ENCODE measurements around the gene PLEK2. TPM values are rescaled to one million over a fixed set of nuclear protein-coding genes. Genes with fewer than 3 reads are reported as not detected.
"Not testable (repeated sequence)": the region's sequence is repeated elsewhere in the genome, so short reads cannot be mapped to it uniquely, and the experiment has no call there.

PLEK2 gene, protein sequence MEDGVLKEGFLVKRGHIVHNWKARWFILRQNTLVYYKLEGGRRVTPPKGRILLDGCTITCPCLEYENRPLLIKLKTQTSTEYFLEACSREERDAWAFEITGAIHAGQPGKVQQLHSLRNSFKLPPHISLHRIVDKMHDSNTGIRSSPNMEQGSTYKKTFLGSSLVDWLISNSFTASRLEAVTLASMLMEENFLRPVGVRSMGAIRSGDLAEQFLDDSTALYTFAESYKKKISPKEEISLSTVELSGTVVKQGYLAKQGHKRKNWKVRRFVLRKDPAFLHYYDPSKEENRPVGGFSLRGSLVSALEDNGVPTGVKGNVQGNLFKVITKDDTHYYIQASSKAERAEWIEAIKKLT
- 14.0 TPM for total RNA-seq

DNA sequence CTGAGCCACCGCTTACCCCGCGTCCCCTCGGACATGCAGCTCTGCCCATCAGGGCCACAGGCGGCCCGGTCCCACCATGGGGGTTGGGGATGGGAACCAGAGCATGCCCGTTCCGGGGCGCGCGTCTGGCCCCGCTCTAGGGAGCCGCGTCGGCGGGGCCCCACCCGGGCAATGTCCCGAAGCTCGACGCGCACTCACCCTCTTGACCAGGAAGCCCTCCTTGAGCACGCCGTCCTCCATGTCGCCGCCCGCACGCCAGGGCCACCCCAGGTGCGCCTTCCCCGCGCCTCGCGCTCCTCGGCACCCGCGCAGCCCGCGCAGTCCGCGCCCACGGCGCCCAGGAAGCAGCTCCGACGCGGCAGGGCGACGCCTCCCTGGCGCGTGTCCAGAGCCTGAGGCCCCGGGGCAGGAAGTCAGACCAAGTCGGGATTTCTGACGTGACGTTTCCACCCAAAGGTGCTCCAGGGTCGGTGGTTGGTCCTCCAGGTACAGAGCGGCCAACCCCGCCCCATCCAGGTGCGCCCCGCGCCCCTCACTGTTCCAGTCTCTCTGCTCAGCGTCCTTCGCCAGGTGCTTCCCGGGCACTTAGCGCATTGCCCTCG, at the start of gene PLEK2:
Gene PLEK2 (minus strand): TSS at position 346 of the 602 bp plus-strand sequence. CDS start 106 bp downstream, at position 240.
- DNase-seq, result no peak

DNA sequence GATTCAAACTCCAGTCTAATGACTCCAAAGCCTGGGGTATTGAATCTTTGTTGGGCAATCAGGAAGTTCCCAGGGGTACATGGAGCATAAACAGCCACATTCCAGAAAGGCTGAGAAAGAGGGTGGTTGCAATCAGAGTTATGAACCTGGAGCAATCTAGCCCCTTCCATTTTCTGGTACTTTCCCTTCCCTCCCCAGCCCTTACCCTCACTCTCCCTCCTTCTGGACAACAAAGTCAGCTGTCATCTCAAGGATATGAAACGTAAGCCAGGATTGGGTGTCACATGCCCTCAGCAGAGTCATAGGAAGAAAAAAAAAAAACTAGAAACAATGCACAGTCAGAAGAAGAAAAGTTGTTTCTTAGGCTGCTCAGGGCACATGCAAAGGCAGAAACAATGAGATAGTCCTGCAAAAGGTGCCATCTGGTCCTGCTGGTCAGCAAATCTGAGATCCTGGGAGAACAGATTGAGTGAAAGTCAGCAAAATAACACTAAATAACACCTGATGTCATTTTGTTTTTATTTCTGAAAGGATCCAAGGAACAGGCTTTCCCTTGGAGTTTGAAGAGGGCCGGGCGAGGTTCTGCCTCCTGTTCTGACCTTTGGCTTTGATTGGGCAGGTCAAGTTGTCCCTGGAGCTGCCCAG, 49.5 kb upstream of the PLEK2 start:
- DNase-seq, result no peak

DNA sequence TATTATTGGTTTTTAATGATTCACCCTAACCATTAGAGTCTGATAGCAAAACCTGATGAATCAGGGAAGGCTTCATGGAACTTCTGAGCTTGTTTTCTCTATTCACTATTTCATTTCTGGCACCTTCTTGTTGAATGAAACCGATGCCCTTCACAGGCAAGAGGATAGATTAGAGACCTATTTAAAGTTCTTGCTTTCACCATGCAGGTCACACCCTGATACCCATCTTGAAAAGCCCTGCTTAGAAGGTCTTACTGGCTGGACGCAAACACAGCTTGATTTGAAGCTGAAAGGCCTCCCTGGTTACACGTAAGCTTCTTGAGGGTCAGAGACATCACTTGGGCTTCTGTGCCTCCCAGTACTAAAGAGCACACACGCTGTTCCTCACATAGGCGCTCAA, 47.4 kb upstream of the PLEK2 start:
- DNase-seq, result no peak

DNA sequence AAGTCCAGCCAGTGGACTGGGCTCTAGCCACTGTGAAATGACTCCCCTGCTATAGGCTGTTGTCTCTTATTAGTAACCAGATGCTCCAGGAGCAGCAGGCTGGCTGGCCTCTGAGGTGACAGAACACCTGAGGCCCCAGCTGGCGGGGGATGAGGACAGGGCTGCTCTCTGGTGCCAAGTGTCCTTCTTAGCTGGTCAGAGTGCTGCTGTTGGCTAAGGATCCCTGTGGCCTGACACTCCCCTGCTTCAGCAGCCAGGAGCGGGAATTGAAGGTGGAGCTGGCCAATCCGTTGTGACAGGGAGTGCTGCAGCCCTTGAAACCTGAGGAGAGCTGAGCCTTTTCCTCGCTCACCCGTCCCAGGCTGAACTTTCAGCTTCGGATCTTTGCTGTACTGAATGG, 45.8 kb upstream of the PLEK2 start:
- no peak for DNase-seq

DNA sequence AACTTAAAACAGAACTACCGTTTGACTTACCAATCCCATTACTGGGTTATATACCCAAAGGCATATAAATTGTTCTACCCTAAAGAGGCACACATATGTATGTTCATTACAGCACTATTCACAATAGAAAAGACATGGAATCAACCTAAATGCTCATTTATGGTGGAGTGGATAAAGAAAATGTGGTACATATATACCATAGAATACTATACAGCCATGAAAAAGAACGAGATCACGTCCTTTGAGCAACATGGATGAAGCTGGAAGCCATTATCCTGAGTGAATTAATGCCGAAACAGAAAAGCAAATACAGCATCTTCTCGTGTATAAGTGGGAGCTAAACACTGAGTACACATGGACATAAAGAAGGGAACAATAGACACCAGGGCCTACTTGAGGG, 44.8 kb upstream of the PLEK2 start:
- DNase-seq, result no peak

DNA sequence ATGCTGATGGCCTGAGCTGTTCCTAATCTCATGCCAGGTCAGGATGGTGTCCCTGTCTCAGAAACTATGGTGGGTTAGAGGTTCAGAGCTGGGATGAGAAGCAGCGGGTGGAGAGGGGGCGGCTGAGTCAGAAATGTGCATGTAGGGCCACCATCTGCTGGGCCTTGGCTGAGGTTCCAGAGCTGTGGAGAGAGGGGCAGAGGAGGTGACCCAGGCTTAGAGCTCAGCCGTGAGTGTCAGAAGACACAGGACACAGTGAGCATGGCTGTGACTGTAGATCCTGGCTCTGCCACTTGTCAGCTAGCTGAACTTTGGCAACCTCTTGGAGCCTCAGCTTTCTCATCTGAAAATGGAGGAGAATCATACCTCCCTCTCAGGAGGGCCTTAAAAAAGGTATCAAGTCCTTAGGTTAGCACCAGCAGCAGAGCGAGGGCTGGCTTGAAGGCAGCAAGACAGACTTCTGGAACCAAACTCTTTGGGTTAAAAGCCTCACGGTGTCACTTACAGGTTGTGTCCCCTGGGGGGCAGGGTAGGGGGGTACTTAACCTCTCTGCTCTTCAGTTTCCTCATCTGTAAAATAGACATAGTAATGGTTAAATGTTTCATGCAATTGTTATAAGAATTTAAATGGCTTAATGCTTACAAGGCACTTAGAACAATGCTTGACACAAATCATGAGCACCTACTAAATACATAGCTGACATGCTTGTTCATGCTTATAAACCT, 41.8 kb upstream of the PLEK2 start:
- DNase-seq, result no peak

DNA sequence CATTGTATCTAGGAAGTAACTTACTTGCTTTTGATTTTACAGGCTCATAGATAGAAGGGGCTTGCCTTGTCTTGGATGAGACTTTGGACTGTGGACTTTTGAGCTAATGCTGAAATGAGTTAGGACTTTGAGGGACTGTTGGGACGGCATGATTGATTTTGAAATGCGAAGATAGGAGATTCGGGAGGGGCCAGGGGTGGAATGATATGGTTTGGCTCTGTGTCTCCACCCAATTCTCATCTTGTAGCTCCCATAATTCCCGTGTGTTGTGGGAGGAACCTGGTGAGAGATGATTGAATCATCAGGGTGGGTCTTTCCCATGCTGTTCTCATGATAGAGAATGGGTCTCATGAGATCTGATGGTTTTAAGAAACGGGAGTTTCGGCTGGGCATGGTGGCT, 39.7 kb upstream of the PLEK2 start:
- DNase-seq, result not testable (repeated sequence)

DNA sequence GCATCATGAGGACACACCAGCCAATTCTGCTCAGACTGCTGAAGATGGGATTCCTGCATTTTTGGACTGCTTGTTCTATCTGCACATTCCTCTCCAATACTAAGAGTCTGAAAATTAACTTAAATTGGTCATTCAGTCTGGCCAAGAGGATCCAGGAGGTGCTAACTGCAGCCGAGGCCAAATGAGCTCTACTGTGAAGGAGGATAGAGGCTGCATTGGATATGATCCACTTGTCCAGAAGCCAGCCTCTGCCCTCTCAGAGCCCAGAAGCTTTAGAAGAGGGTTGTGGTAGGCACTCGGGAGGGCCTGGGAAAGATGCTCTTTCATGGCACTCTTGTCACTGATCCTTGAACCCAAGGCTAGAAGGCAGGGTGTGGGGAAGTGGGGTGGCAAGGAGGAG, 37.1 kb upstream of the PLEK2 start:
- DNase-seq, result no peak

DNA sequence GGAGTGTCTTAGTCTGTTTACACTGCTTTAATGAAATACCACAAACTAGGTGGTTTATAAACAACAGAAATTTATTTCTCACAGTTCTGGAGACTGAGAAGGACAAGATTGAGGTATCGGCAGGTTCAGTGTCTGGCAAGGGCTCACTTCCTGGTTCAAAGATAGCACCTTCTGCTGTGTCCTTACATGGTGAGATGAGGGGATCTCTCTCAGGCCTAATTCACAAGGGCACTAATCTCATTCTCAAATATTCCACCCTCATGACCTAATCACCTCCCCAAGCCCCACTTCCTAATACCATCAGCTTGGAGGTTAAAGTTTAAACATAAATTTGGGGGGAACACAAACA, 35.0 kb upstream of the PLEK2 start:
- no peak for DNase-seq

DNA sequence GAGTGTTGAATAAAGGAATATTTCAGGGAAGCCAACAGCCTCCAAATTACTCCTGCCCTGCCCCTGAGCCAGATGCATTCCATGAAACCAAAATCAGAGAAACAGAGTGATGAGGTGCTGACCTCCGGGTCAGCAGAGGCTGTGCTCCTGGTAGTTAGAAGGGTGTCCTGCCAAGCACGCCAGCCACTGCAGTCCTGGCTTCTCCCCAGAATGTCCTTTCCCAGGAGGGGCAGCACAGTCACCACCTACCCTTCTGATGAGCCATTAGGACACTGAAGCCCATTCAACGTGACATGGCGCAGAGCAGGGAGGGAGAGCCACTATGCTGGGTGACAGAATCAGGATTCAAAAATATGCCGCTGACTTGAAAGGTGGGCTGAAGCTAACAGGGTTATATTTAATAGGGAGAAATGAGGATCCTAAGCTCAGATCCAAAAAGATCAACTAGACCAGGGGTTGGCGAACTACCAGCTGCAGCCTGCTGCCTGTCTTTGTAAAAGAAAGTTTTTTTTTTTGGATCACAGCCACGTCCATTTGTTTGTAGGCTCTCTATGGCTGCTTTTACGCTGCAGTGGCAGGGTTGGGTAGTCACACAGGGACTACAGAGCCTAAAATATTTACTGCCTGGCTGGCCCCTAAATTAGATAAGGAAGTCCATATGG, 34.5 kb upstream of the PLEK2 start:
- DNase-seq, result no peak

DNA sequence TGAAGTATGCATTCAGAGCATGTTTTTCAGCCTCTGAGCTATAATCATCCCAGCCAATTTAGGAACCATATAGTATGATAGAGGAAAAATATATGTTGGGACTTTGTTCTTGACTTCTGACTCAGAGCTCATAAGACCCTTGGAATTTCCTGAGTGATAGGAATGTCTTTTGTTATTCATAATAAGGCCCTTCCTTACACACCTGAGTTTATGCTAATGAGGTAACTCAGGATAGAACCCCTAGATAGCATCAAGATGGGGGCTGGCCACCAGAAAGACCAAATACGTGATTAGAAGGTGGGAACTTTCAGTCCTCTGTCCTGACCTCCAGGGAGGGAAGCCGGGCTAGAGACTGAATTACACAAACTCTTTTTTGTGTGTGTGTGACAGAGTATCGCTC, 32.4 kb upstream of the PLEK2 start:
- no peak for DNase-seq

DNA sequence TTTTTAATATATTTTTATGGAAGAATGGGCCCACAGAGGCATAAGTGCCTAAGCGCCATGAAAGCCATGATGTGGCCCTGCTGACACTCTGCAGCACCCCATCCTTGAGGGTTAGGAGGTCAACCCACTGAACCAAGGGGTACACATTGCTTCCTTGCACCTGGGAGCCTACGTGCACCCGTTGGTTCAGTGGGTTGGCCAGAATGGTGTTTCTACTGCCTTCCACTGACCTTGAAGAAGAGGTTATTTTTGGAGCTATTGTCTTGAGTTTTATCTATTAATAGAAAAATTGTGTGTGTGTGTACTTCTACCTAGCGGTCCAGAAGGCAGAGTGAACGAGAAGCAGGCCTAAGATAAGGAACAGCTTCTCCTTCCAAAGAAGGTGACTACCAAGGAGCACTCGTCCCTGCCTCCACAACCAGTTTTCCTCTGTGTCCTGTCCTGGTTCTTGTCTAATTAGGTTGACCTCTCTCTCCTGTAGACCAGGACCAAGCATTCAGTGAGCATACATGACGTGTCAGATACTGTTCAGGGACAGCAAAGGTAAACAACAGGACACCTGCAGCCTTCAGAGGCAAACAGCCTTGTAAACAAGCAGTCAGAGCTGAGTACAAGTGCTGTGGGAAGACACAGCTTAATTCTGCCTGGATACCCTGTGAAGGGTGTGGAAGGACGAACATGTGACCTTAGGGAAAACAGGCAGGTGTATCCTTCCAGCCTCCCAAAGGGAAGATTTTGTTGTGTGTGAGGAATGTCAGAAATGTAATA, 30.4 kb upstream of the PLEK2 start:
- no peak for DNase-seq

DNA sequence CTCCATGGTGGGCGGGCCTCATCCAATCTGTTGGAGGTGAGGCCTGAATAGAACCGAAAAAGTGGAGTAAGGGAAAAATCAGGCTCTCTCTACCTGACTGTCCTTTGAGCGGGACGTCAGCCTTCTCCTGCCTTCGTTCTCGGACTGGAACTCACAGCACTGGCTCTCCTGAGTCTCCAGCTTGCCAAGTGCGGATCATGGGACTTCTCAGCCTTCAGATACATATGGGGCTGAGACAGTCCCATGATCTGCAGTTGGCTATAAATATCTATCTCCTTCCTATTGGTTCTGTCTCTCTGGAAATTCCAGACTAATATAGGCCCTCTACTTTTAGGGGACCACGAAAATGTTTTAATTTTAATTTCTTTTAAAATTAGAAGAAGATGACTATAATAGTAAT, 29.7 kb upstream of the PLEK2 start:
- no peak for DNase-seq

DNA sequence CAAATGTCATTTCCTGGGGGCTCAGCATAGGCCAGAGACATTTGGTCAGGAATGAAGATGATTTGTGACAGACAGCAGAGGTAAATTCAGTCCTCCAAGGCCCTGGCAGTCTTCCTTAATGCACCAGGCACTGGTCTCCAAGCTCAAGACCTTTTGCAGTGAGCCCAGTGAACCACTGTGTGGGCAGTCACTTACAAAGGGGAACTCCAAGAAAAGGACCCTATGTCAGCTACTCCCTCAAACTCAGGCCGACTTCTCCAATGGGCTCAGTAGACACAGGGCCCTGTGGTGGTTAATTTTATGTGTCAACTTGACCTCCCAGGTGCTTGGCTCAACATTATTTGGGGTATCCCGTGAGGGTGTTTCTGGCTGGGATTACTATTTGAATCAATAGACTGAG, 29.3 kb upstream of the PLEK2 start:
- no peak for DNase-seq

DNA sequence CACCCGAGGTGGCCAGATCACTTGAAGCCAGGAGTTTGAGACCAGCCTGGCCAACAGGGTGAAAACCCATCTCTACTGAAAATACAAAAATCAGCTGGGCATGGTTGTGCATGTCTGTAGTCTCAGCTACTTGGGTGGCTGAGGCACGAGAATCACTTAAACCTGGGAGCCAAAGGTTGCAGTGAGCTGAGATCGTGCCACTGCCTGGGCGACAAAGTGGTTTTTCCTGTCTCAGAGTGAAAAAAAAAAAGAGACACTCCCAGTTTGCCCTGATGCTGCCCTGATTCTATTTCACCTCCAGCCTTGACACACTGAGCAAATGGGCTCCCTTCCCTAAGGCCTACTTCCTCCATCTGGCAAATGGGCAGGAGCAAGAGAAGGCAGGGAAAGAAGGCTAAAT, 28.5 kb upstream of the PLEK2 start:
- DNase-seq, result no peak

DNA sequence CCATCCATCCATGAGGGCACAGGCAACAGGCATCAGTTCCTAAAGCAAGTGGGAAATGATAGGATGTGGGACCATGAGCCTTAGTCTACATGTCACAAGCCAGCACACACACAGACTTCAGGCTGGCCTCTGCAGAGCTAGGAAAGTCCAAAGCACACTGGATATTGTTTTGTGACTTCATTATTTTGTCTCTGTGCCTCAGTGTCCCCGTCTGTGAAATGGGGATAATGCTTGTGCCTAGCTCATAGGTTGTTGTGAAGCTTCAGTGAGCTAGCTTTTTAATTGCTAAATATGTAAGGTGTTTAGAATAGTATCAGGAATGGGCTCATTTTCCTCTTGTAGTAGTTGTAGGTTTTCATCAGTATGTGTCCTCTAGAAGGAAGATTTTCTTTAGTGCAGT, 27.0 kb upstream of the PLEK2 start:
- no peak for DNase-seq

DNA sequence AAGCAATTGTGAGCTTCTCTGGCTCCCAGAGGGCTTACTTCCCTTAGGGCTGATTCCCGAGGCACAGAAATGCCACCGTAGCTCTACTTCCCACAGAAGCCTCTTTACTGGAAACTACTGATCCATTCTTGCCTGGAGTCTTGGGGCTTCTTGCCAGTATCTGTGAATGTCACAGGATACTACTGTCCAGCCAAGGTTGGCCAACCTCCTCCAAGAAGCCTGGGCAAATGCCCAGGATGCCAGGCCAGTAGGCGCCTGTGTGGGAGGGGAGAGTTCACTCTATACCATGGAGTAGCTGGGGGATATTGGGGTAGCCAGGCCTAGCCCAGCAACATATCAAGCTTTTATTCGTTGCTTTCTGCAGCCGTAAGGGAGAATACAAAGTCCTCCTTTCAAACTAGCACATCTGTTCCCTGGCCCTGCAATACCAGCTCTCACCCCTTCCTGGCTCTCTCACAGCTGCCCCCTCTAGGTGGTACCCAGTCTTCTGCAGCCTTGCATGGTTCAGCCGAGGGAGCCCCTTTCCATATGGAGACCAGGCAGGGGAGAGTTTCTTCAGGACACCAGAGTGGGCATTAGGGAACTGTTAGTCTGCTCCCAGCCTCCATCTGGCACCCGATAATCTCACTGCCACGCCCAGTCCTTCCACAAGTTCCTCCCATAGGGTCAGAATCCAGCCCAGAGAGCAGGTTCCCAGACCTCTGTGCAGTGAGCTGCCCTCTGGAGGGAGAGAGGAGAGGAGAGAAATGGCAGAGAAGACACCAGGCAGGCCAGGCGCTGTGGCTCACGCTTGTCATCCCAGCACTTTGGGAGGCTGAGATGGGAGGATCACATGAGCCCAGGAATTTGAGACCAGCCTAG, 24.3 kb upstream of the PLEK2 start:
- no peak for DNase-seq

DNA sequence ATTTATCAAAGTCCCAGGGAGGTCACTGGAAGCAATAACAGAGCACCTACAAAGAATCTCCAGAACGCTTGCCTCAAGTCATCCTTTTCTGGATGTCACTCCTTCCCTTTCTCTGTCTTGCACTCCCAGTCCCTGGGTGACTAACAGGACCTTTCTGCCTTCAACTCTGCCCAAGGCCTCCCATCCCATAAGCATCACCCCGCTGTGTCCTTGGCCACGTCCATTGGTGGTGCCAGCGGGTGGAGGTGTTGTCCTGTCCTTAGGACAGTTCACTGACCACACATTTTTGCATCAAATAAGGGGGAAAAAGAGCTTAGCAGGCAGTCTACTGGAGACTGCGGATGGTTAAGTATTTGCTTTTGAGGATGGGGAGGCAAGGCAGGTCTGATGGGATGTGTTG, 23.6 kb upstream of the PLEK2 start:
- no peak for DNase-seq

DNA sequence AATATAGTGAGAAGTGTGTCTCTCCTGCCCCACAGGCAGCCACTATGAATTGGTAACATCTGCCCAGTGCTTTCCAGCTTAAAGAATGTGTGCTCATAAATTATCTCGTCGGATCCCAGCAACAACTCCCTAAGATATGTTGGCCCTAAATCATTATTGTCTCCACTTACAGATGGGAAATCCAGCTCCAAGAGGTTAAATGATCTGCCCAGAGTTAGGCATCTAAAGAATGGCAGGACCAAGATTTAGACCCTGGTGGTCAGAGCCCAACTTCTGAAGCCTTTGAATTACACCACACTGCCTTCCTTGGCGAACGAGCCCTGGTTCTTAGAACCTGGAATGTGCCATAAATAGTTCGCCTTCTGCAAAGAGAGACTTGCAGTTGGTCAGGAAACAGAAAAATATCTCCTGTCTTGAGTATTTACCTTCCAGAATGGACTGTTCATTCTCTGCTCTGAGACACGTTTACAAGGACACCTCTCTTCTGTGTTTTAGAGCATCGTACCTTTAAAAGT, 20.1 kb upstream of the PLEK2 start:
- no peak for DNase-seq

DNA sequence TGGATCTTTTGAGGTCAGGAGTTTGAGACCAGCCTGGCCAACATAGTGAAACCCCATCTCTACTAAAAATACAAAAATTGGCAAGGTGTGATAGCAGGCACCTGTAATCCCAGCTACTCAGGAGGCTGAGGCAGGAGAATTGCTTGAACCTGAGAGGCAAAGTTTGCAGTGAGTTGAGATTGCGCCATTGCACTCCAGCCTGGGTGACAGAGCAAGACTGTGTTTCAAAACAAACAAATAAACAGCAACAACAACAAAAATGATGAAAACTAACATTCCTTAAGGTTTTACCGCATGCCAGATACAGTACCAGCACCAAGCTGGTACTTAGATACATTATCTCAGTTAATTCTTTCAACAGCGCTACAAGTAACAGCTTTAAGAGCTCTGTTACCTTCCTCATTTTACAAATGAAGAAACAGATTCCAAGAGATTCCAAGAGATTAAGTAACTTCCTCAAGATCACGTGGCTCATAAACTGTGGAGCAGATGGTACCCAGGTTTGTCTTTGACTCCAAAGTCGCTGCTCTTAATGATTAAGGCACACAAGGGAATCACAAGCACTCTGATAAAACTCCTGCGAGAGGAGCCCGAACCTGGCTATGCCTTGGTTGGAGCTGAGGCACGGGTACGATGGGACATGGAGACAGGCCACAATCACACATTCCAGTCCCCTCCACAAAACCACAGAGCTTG, 17.7 kb upstream of the PLEK2 start:
- DNase-seq, result peak; percentile 28

Data from skin of body (tissue), 2 donors.